Esophagus squamous epithelium (tissue), 4 donors: Measurements from ENCODE around the gene ATL3.

Experiments
- POLR2A ChIP-seq, 4 donors: fragments of 450-650 bp; IDR thresholded peaks; one replicate each; pipeline ENCODE4 v1.6.1; 2017; ENCODE audit warnings: antibody characterized with exemption in 4 of 4, mild to moderate bottlenecking in 4 of 4, moderate library complexity in 3 of 4
- TF ChIP-seq, protein P1 (sequence below), 6 experiments: fragments of 450-650 bp in 4 of 6; fragments of 200-600 bp in 2 of 6; sonication (generic) in 2 of 6; IDR thresholded peaks; one replicate each; pipeline ENCODE4 v1.5.1; 2016 to 2019; ENCODE audit warnings: antibody characterized with exemption in 6 of 6, mild to moderate bottlenecking in 4 of 6, moderate library complexity in 4 of 6

DNA sequence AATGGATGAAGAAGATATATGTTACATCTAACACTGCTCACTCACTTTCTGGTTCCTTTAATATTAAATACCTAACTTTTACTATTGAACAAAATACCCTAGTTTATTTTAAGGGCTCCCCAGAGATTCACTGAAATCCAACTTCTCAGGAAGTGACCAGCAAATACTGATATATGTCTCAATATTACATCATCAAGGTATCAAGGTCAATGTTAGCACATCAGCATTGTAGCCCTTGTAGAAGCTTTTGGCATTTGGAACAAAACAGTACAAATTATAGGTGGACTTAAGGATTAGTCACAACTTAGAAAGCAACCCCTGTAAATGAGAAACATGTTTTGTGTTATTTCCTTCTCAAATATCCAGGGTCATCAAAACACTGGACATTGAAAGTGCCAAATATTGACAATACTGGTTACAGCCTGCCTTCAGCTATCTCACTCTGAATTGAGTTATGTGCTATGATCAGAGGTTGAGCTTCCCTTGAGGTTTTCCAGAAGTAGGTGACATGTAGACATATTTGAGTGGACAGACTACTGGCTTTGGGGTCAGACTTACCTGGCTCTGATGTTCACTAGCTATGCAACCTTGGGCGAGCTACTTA, 1.9 kb upstream of the ATL3 start:
- TF ChIP-seq, protein P1, sequence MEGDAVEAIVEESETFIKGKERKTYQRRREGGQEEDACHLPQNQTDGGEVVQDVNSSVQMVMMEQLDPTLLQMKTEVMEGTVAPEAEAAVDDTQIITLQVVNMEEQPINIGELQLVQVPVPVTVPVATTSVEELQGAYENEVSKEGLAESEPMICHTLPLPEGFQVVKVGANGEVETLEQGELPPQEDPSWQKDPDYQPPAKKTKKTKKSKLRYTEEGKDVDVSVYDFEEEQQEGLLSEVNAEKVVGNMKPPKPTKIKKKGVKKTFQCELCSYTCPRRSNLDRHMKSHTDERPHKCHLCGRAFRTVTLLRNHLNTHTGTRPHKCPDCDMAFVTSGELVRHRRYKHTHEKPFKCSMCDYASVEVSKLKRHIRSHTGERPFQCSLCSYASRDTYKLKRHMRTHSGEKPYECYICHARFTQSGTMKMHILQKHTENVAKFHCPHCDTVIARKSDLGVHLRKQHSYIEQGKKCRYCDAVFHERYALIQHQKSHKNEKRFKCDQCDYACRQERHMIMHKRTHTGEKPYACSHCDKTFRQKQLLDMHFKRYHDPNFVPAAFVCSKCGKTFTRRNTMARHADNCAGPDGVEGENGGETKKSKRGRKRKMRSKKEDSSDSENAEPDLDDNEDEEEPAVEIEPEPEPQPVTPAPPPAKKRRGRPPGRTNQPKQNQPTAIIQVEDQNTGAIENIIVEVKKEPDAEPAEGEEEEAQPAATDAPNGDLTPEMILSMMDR (IDR thresholded peaks at IDR 0.05) = no peak
- TF ChIP-seq POLR2A (IDR thresholded peaks at IDR 0.05) = no peak
